ENCODE measurements around the gene PHF2.
A peak's percentile ranks its signal among the peaks of the same experiment; 100 is the strongest.

The PHF2 gene

GRCh38 chr9:93568169-93568568 lies 8.2 kb upstream of the PHF2 start:
- DNase-seq (ENCODE audit: low read depth in 2 of 2) = no peak

- no peak for DNase-seq (ENCODE audit: low read depth in 2 of 2)
Measured at GRCh38 chr9:93569621-93570174, 6.7 kb upstream of the PHF2 start.

- no peak for DNase-seq (ENCODE audit: low read depth in 2 of 2)
Measured at GRCh38 chr9:93572221-93572620, 4.2 kb upstream of the PHF2 start.

GRCh38 chr9:93572636-93573515 lies 3.5 kb upstream of the PHF2 start:
- DNase-seq (ENCODE audit: low read depth in 2 of 2) = no peak

- no peak for DNase-seq (ENCODE audit: low read depth in 2 of 2)
Measured at GRCh38 chr9:93573516-93573828, 2.9 kb upstream of the PHF2 start.

- DNase-seq (ENCODE audit: low read depth in 2 of 2) = no peak
Measured at GRCh38 chr9:93574091-93574899, 2.1 kb upstream of the PHF2 start.

- DNase-seq (ENCODE audit: low read depth in 2 of 2) = no peak
Measured at GRCh38 chr9:93574900-93575795, 1.2 kb upstream of the PHF2 start.

GRCh38 chr9:93575796-93576257 lies 557 bp upstream of the PHF2 start:
- peak in 1 of 2 donors; percentile 40 for DNase-seq (ENCODE audit: low read depth in 2 of 2)

- DNase-seq (ENCODE audit: low read depth in 2 of 2) = peak in 1 of 2 donors; percentile 28
Measured at GRCh38 chr9:93577078-93577974, 942 bp downstream of the PHF2 start.

GRCh38 chr9:93577975-93578682 lies 1.7 kb downstream of the PHF2 start:
- no peak for DNase-seq (ENCODE audit: low read depth in 2 of 2)

GRCh38 chr9:93578844-93579243 lies 2.5 kb downstream of the PHF2 start:
- DNase-seq (ENCODE audit: low read depth in 2 of 2) = no peak

- no peak for DNase-seq (ENCODE audit: low read depth in 2 of 2)
Measured at GRCh38 chr9:93579711-93580516, 3.5 kb downstream of the PHF2 start.

- no peak for DNase-seq (ENCODE audit: low read depth in 2 of 2)
Measured at GRCh38 chr9:93580654-93581380, 4.4 kb downstream of the PHF2 start.

- DNase-seq (ENCODE audit: low read depth in 2 of 2) = no peak
Measured at GRCh38 chr9:93582115-93582514, 5.7 kb downstream of the PHF2 start.

GRCh38 chr9:93582550-93582949 lies 6.2 kb downstream of the PHF2 start:
- DNase-seq (ENCODE audit: low read depth in 2 of 2) = no peak

GRCh38 chr9:93585259-93585658 lies 8.9 kb downstream of the PHF2 start:
- no peak for DNase-seq (ENCODE audit: low read depth in 2 of 2)

- DNase-seq (ENCODE audit: low read depth in 2 of 2) = no peak
Measured at GRCh38 chr9:93585695-93586094, 9.3 kb downstream of the PHF2 start.

GRCh38 chr9:93586290-93587057 lies 10.1 kb downstream of the PHF2 start:
- DNase-seq (ENCODE audit: low read depth in 2 of 2) = no peak

Measured in stimulated activated CD4-positive, alpha-beta T cell treated with anti-CD3 and anti-CD28 coated beads, Interleukin-1b, Interleukin-23, amount 100 ng/mL, for 4 hours (primary cell).